OCI-LY3 (cell line): ENCODE results near the gene DHX36.

Experiments
- CTCF ChIP-seq: fragments of 200-600, 300-600 bp; sonication (generic); IDR thresholded peaks from 2 replicates; pipeline ENCODE4 v1.5.1; 2014; ENCODE audit warnings: antibody characterized with exemption, low read length, low read depth
- EZH2phosphoT487 ChIP-seq: fragments of 200-600 bp; shearing (Covaris generic); IDR thresholded peaks from 2 replicates; pipeline ENCODE4 v1.6.1; 2018; ENCODE audit warnings: antibody characterized with exemption, mixed run types, low read depth

GRCh38 chr3:154364849-154365248 lies 40.6 kb upstream of the DHX36 start:
- TF ChIP-seq CTCF = no peak
- TF ChIP-seq EZH2phosphoT487 = no peak
